22Rv1 (cell line): Measurements from ENCODE around the gene HSPA2.
"Not testable (repeated sequence)": the region's sequence is repeated elsewhere in the genome, so short reads cannot be mapped to it uniquely, and the experiment has no call there.

Experiments
- H3K27ac ChIP-seq: fragments of 450-650 bp; 2 replicates; pipeline ENCODE4 v1.5.1; 2017
- CTCF ChIP-seq: fragments of 450-650 bp; IDR thresholded peaks from 2 replicates; pipeline ENCODE4 v1.5.1; 2017; ENCODE audit warnings: mild to moderate bottlenecking
- ZFX ChIP-seq: fragments of 450-650 bp; IDR thresholded peaks from 2 replicates; pipeline ENCODE4 v1.6.1; 2017; ENCODE audit warnings: antibody characterized with exemption, borderline replicate concordance

Gene HSPA2

GRCh38 chr14:64549791-64550620, 9.5 kb downstream of the HSPA2 start, which contains the start of gene PPP1R36:
TSS of gene PPP1R36 (plus strand) at chr14:64549961. CDS start at chr14:64549998, 37 bp downstream.
- no peak within 1 kb of the TSS for H3K27ac ChIP-seq
- no peak for TF ChIP-seq ZFX
- TF ChIP-seq CTCF = no peak

DNA sequence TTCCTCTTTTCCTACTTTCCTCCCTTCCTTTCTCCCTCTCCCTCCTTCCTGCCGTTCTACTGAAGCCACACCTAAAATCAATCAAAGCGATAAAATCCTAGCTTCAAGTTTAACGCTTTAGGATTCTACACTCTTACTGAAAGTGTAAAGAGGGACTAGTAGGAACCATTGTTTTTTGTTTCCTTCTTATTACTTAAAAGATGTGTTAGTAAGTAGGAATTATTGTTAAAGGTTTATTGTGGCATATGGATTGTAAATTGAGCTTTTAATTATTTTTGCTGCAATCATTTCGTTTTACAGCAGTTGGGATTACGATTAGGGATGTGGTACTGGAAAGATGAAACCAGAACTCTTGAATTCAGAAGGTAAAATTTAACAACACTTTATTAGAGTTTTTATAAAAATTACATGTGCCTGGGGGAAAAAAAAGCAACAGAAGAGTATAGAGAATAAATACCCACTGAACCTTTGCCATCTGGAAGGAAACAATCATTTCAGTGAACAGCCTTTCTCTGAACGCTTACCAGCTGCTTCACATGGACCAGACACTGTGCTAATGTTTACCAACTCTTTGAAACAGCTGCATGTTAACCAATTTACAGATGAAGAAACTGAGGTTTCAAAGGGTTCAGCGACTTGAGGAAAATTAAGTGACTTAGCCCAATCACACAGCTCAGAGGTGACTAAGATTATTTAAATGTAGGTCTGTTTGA, 10.2 kb downstream of the HSPA2 start:
- no peak for TF ChIP-seq ZFX
- TF ChIP-seq CTCF = no peak
- no peak overlapping the region for H3K27ac ChIP-seq

- TF ChIP-seq CTCF (no peak), ZFX (no peak)
- H3K27ac ChIP-seq = no peak overlapping the region
Observed at GRCh38 chr14:64554556-64554955, 14.0 kb downstream of the HSPA2 start.

DNA sequence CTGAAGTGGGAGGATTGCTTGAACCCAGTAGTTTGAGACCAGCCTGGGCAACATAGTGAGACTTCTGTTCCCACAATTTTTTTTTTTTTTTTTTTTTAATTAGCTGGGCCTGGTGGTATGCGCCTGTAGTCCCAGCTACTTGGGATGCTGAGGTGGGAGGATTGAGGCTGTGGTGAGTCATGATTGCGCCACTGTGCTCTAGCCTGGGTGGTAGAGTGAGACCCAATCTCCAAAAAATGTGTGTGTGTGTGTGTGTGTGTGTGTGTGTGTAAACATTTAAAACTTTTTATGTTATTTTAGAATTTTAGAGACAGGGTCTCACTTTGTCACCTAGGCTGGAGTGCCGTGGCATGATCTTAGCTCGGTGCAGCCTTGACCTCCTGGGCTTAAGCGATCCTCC, 16.0 kb downstream of the HSPA2 start:
- TF ChIP-seq CTCF (no peak), ZFX (no peak)
- no peak overlapping the region for H3K27ac ChIP-seq

GRCh38 chr14:64558216-64558615, 17.7 kb downstream of the HSPA2 start:
- H3K27ac ChIP-seq = not testable (repeated sequence)

DNA sequence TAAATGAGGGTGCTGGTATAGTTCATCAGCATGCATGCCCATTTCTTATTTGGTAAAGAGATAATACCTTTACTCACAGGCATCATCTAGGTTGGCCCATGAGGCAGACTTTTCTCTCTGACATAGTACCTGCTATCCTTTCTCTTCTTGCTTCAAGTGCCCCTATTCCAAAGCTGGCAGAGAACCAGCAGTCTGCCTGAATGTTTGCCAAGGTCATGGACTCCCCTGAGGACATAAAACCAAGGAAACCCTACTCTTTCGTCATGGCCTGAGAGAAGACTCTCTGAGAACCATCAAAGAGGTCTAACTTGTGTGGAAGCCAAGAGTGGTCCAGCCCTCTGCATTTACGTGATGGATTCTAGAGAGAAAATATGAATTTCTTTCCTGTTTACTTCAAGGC, 21.1 kb downstream of the HSPA2 start:
- TF ChIP-seq CTCF (no peak), ZFX (no peak)
- H3K27ac ChIP-seq = no peak overlapping the region

GRCh38 chr14:64562436-64562835, 21.9 kb downstream of the HSPA2 start:
- no peak overlapping the region for H3K27ac ChIP-seq
- no peak for TF ChIP-seq CTCF
- TF ChIP-seq ZFX = no peak
